KOPT-K1 (cell line): ENCODE results near the gene FMO5.

Source experiments
- H3K27ac ChIP-seq: fragments of 200-600 bp; sonication (generic); 2 replicates; pipeline ENCODE4 v1.5.1; 2016; ENCODE audit warnings: antibody characterized with exemption, mild to moderate bottlenecking, low read depth, low read length; ENCODE audit not compliant: poor library complexity, severe bottlenecking
- H3K36me3 ChIP-seq: fragments of 200-600 bp; sonication (generic); 2 replicates; pipeline ENCODE4 v1.5.1; 2017; ENCODE audit warnings: antibody characterized with exemption, mild to moderate bottlenecking, low read length, moderate library complexity; ENCODE audit not compliant: insufficient read depth
- H3K9me3 ChIP-seq: fragments of 200-600 bp; sonication (generic); 2 replicates; pipeline ENCODE4 v1.5.1; 2017; ENCODE audit warnings: antibody characterized with exemption, low read length, mild to moderate bottlenecking; ENCODE audit not compliant: insufficient read depth, poor library complexity, severe bottlenecking

The FMO5 gene

GRCh38 chr1:147156642-147157041 lies 68.5 kb downstream of the FMO5 start:
- H3K36me3 ChIP-seq, result peaks cover 41% of the 10 kb centered on the region
- no peak overlapping the region for H3K27ac ChIP-seq
- H3K9me3 ChIP-seq, result no peaks in the 10 kb centered on the region

DNA sequence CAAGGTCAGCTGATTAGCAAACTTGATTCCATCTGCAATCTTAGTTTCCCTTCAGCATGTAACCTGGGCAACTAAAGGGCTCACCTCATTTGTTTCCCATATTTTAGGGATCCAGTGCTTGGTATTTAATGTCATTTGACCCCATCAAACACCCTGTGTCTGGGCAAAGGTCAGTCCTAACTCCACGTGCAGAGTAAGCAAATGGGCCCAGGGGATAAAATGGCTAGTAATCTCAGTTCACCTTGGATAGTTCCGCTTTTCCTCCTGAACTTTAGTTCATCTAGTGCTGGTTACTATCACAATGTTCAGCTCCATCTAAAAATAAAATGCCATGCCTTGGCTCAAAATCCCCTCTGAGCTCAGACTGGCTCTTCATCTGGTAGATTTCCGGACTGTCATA lies 72.4 kb downstream of the FMO5 start:
- Histone ChIP-seq H3K27ac (no peak overlapping the region), H3K36me3 (peaks cover 4% of the 10 kb centered on the region; the same call in 1 of the 2 replicates), H3K9me3 (no peaks in the 10 kb centered on the region)

GRCh38 chr1:147151244-147151643 lies 73.9 kb downstream of the FMO5 start:
- H3K27ac ChIP-seq, result no peak overlapping the region
- H3K9me3 ChIP-seq, result no peaks in the 10 kb centered on the region
- no peaks in the 10 kb centered on the region for H3K36me3 ChIP-seq

DNA sequence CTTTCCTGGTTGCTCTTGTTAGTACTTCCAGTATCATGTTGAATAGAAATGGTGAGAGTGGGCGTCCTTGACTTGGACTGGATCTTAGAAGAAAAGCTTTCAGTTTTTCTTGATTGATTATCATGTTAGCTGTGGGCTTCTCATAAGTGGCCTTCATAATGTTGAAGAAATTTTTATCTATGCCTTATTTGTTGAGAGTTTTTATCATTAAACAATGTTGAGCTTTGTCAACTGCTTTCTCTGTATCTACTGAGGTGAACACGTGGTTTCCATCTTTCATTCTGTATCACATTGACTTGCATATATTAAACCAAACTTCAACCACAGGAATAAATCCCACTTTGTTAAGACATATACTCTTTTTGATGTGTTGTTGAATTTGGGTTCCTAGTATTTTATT lies 82.3 kb downstream of the FMO5 start:
- Histone ChIP-seq H3K27ac (no peak overlapping the region), H3K36me3 (no peaks in the 10 kb centered on the region), H3K9me3 (no peaks in the 10 kb centered on the region)
